Mesothelial cell of epicardium (in vitro differentiated cells): ENCODE results near the gene ZNF487. TPM values are rescaled to one million over a fixed set of nuclear protein-coding genes. Genes with fewer than 3 reads are reported as not detected.

ENCODE experiments used
- DNase-seq, 2 experiments: peaks; one replicate each; pipeline ENCODE4 v3.0.0; 2021; ENCODE audit warnings: low spot score in 2 of 2; ENCODE audit not compliant: unreplicated experiment in 2 of 2
- H3K27ac Mint-ChIP-seq: 2 replicates; pipeline ENCODE4 v1.8.0; 2021; ENCODE audit warnings: mixed read lengths
- H3K27me3 Mint-ChIP-seq: 2 replicates; pipeline ENCODE4 v1.8.0; 2021; ENCODE audit warnings: low read depth, mixed read lengths
- H3K36me3 Mint-ChIP-seq: 2 replicates; pipeline ENCODE4 v1.8.0; 2021; ENCODE audit warnings: mixed read lengths
- H3K4me1 Mint-ChIP-seq: 2 replicates; pipeline ENCODE4 v1.8.0; 2021; ENCODE audit warnings: mixed read lengths
- H3K4me3 Mint-ChIP-seq: 2 replicates; pipeline ENCODE4 v1.8.0; 2021; ENCODE audit warnings: mild to moderate bottlenecking, moderate library complexity, mixed read lengths
- H3K9me3 Mint-ChIP-seq: 2 replicates; pipeline ENCODE4 v1.8.0; 2021; ENCODE audit warnings: mixed read lengths
- total RNA-seq: library from RNA; stranded (reverse); gene quantifications from 3 replicates; pipeline ENCODE4 v1.2.1, GENCODE V29; 2021
- TF ChIP-seq, protein P1 (sequence below): fragments of 200-600 bp; sonication (generic); IDR thresholded peaks from one replicate; pipeline ENCODE4 v1.5.0; 2021; ENCODE audit warnings: antibody characterized with exemption; ENCODE audit not compliant: unreplicated experiment

Gene ZNF487
- total RNA-seq, 1 donor from 2014 or later, result 3.4 TPM

DNA sequence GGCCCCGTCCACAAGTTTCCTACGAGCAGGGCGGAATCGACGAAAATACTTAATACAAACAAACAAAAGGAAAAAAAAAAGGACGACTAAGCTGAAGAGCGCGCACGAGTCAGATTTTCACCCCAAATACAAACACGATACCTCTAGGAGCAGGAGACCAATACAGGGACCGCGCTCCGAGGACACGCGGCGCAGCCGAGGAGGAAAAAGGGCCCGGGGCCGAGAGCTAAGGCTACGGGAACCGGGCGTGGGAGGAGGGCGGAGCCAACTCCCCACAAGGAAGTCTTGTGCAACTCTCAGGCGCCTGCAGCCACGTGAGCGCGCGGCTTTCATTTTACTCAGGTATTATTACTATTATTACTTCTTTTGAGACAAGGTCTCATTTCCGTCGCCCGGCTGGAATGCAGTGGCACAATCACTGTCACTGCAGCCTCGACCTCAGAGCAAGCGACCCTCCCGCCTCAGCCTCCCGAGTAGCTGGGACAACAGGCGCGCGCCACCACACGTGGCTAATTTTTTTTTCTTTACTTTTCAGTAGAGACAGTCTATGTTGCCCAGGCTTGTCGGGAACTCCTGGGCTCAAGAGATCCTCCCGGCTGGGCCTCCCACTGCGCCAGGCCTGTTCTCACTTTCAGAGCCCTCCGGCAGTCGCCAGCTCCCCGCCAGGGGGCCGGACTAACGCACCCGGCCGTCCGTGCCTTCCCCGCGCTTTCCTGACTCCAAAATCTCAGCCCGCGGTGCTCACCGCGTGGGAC lies 29.2 kb upstream of the ZNF487 start:
- H3K4me1 Mint-ChIP-seq, result peaks cover 26% of the 10 kb centered on the region
- peak overlapping the region; percentile 99 for H3K27ac Mint-ChIP-seq
- no peaks in the 10 kb centered on the region for H3K9me3 Mint-ChIP-seq
- no peaks in the 10 kb centered on the region for H3K27me3 Mint-ChIP-seq
- TF ChIP-seq, protein P1, sequence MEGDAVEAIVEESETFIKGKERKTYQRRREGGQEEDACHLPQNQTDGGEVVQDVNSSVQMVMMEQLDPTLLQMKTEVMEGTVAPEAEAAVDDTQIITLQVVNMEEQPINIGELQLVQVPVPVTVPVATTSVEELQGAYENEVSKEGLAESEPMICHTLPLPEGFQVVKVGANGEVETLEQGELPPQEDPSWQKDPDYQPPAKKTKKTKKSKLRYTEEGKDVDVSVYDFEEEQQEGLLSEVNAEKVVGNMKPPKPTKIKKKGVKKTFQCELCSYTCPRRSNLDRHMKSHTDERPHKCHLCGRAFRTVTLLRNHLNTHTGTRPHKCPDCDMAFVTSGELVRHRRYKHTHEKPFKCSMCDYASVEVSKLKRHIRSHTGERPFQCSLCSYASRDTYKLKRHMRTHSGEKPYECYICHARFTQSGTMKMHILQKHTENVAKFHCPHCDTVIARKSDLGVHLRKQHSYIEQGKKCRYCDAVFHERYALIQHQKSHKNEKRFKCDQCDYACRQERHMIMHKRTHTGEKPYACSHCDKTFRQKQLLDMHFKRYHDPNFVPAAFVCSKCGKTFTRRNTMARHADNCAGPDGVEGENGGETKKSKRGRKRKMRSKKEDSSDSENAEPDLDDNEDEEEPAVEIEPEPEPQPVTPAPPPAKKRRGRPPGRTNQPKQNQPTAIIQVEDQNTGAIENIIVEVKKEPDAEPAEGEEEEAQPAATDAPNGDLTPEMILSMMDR, result peak; percentile 48
- DNase-seq, result peak; percentile 70 to 80
- H3K36me3 Mint-ChIP-seq, result peaks cover 4% of the 10 kb centered on the region
- peak overlapping the region; percentile 88 for H3K4me3 Mint-ChIP-seq

DNA sequence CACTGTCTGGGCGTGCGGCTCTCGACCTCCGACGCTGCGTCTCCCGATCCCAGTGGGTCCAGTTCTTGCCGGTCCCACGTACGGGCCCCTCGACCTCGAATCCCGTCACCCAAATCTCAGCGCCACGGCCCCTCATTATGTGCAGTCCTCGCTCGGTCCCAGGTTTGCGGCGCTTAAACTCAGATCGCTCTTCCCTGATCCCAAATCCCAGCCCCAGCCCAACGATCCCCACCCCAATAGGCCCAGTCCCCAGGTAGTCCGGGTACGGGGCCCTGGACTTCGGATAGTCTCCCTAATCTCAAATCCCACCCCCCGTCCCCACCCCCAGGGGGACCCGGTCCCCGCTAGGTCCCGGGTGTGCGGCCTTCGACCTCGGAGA lies 28.6 kb upstream of the ZNF487 start:
- Mint-ChIP-seq H3K27ac (peak overlapping the region; percentile 99), H3K9me3 (no peaks in the 10 kb centered on the region), H3K36me3 (peaks cover 1% of the 10 kb centered on the region), H3K27me3 (no peaks in the 10 kb centered on the region), H3K4me3 (peak overlapping the region; percentile 88), H3K4me1 (peaks cover 21% of the 10 kb centered on the region)
- peak in 1 of 2 experiments; percentile 48 for DNase-seq
- TF ChIP-seq, protein P1, result no peak

DNA sequence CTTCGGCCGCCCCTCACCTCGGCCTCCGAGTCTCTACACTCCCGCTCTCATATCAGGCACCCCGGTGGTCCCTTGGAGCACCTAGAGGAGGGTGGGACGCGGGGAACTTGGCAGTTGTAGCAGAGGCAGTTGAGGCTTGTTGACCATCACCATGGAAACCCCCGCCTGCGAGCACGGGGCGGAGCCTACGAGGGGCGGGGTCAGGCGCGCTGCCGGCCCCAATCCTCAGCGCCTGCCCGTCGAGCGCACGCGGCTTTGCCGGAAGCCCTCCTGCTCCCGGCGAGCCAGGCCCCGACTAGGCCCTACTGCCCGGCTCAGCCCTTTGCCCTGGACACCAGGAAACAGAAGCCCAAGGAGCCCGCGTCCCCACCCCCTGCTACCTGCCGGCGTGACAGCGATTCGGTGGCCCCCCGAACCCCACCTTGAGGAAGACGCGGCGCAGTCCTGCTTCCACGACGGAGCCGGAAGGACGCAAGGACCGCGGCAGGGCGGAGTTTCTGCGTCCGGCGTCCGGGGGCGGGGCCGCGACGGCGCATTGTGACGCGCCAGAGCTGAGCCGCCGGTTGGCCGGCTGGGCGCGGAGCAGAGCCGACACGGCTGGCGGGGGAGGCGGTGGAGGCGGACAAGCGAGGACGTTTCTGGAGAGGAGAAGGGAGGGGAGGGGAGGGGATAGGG lies 28.1 kb upstream of the ZNF487 start, which contains the start of gene HNRNPF:
TSS of gene HNRNPF (minus strand) at position 477 of the 675 bp plus-strand sequence. CDS start 21,302 bp downstream, outside the sequence.
- Mint-ChIP-seq H3K4me3 (peak within 1 kb of the TSS; percentile 88), H3K27me3 (no peaks in the 10 kb centered on the region), H3K4me1 (peaks cover 19% of the 10 kb centered on the region), H3K36me3 (no peaks in the 10 kb centered on the region), H3K9me3 (no peaks in the 10 kb centered on the region), H3K27ac (peak within 1 kb of the TSS; percentile 99)
- DNase-seq, result peak; percentile 90 to 96
- TF ChIP-seq, protein P1, result no peak

DNA sequence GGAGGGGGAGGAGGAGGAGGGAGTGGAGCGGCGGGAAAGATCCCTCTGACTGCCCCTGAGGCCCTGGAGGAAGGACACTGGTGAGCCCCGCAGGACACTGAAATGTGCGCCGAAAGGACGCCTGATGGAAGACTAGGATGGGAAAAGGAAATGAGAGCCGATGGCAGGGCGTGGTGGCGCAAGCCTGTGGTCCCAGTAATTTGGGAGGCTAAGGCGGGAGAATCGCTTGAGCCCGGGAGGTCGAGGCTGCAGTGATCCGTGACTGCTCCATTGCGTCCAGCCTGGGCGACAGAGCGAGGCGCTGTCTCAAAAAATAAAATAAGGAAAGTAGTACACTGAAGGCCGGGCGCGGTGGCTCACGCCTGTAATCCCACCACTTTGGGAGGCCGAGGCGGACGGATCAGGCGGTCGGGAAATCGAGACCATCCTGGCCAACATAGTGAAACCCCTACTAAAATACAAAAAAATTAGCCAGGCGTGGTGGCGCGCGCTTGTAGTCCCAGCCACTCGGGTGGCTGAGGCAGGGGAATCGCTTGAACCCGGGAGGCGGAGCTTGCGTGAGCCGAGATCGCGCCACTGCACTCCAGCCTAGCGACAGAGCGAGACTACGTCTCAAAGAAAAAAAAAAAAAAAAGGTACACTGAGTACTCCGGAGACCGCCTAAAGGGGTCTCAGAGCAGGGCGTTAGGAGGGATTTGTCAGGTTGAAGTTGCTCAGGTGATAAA lies 27.4 kb upstream of the ZNF487 start:
- peak overlapping the region; percentile 97 for H3K27ac Mint-ChIP-seq
- peak in 1 of 2 experiments; percentile 42 for DNase-seq
- no peaks in the 10 kb centered on the region for H3K9me3 Mint-ChIP-seq
- H3K27me3 Mint-ChIP-seq, result no peaks in the 10 kb centered on the region
- peak overlapping the region; percentile 88 for H3K4me3 Mint-ChIP-seq
- peaks cover 15% of the 10 kb centered on the region for H3K4me1 Mint-ChIP-seq
- TF ChIP-seq, protein P1, result no peak
- no peaks in the 10 kb centered on the region for H3K36me3 Mint-ChIP-seq

DNA sequence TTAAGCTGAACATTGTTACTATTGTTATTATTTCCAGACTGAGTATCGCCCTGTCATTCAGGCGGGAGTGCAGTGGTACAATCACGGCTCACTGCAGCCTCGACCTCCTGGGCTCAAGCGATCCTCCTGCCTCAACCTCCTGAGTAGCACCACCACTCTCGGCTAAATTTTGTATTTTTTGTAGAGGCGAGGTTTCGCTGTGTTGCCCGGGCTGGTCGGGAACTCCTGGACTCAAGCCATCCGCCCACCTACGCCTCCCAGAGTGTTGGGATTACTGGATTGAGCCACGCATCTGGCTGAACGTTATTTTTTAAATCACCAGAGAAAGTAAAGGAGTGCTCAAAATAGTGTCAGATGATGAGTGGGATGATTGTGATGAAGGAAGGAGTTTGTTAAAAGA lies 26.6 kb upstream of the ZNF487 start:
- TF ChIP-seq, protein P1, result no peak
- no peak for DNase-seq
- Mint-ChIP-seq H3K9me3 (no peaks in the 10 kb centered on the region), H3K36me3 (no peaks in the 10 kb centered on the region), H3K27ac (no peak overlapping the region), H3K4me3 (peak overlapping the region; percentile 26), H3K27me3 (no peaks in the 10 kb centered on the region), H3K4me1 (peaks cover 11% of the 10 kb centered on the region)
